CD4-positive, alpha-beta T cell treated with Interleukin-6 for 4 hours (primary cell): ENCODE data around the gene AQP11.
"Not testable (repeated sequence)": the region's sequence is repeated elsewhere in the genome, so short reads cannot be mapped to it uniquely, and the experiment has no call there.

Experiments
- DNase-seq: peaks from one replicate; pipeline ENCODE4 v3.0.0-alpha.2; 2020; ENCODE audit warnings: mixed read lengths

The AQP11 gene

GRCh38 chr11:77593883-77594282 lies 4.1 kb downstream of the AQP11 start:
- DNase-seq = no peak

- DNase-seq = no peak
These were observed 6.9 kb downstream of the AQP11 start for GRCh38 chr11:77596626-77597025.

- no peak for DNase-seq
These were observed 8.4 kb downstream of the AQP11 start for GRCh38 chr11:77598195-77598594.

GRCh38 chr11:77602381-77603088 lies 12.8 kb downstream of the AQP11 start:
- no peak for DNase-seq

- DNase-seq = no peak
These were observed 14.5 kb downstream of the AQP11 start for GRCh38 chr11:77604281-77604680.

GRCh38 chr11:77609234-77609633 lies 19.5 kb downstream of the AQP11 start:
- DNase-seq = no peak

GRCh38 chr11:77611921-77612320 lies 22.2 kb downstream of the AQP11 start:
- DNase-seq = no peak

GRCh38 chr11:77617892-77618291 lies 28.1 kb downstream of the AQP11 start:
- no peak for DNase-seq

- no peak for DNase-seq
These were observed 29.9 kb downstream of the AQP11 start for GRCh38 chr11:77619576-77620198.

GRCh38 chr11:77630157-77630710 lies 40.5 kb downstream of the AQP11 start:
- DNase-seq = no peak

GRCh38 chr11:77633926-77634325 lies 44.2 kb downstream of the AQP11 start:
- not testable (repeated sequence) for DNase-seq

- no peak for DNase-seq
These were observed 47.1 kb downstream of the AQP11 start for GRCh38 chr11:77636731-77637344.

GRCh38 chr11:77637345-77638165 lies 47.8 kb downstream of the AQP11 start, which contains the start of gene CLNS1A:
Gene CLNS1A (minus strand): TSS chr11:77637794. CDS start chr11:77637714, 80 bp downstream.
- DNase-seq = peak; percentile 81

GRCh38 chr11:77642228-77642627 lies 52.5 kb downstream of the AQP11 start:
- DNase-seq = no peak

GRCh38 chr11:77644887-77645286 lies 55.1 kb downstream of the AQP11 start:
- no peak for DNase-seq

GRCh38 chr11:77647654-77648305 lies 58.0 kb downstream of the AQP11 start:
- no peak for DNase-seq

- no peak for DNase-seq
These were observed 60.4 kb downstream of the AQP11 start for GRCh38 chr11:77650123-77650522.

- DNase-seq = no peak
These were observed 65.1 kb downstream of the AQP11 start for GRCh38 chr11:77654770-77655434.

- DNase-seq = no peak
These were observed 66.6 kb downstream of the AQP11 start for GRCh38 chr11:77656362-77656761.

- no peak for DNase-seq
These were observed 68.7 kb downstream of the AQP11 start for GRCh38 chr11:77658213-77659013.
